ENCODE results near the gene AGRN.

DNA sequence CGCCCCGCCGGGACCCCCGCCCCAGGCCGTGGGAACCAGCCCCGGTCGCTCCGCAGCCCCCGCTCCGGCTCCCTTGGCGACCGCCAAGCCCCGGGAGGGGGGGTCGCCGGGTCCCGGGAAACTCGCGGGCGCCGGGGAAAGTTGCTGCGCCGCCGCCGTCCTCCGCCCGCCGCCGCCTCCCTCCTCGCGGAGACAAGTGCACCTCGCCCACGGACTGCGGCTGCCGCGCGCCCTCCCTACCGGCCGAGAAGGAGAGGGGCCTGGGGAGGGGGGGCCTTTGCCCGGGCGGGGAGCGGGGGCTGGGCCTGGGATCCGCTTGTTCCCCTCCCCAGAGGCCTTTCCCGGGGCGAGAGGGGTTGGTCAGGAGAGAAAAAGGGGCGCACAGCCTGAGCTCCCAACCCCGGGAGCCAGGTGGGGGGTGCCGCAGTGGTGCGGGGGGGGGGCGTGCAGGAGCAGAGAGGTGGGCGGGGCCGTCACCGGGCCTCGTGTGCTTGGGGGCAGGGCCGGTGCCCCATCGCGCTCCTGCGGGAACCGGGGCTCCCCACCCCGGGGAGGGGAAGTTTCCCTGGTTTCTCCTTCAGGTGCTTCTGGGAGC is 592 bp downstream of the AGRN start:
- no peak for TF ChIP-seq POLR2A (IDR thresholded peaks at IDR 0.05; ENCODE audit: low read length)
- no peak for TF ChIP-seq GATA1 (IDR thresholded peaks at IDR 0.05; ENCODE audit: low read depth, low read length)

All from erythroblast (primary cell).